HTR-8/SVneo (cell line): ENCODE data around the gene VGLL2.

Experiments
- DNase-seq: peaks from one replicate; pipeline ENCODE4 v3.0.0; 2011; ENCODE audit warnings: low spot score, mixed read lengths; ENCODE audit not compliant: insufficient read length
- FAIRE-seq: peaks from 2 replicates; lab custom pipeline; 2011; peaks lifted over from hg19 to GRCh38; lab: Jason Lieb, UNC

VGLL2 gene

GRCh38 chr6:117309069-117309468, 43.7 kb downstream of the VGLL2 start:
- FAIRE-seq: peak; percentile 40
- no peak for DNase-seq

- FAIRE-seq (no peak), DNase-seq (no peak)
Measured at GRCh38 chr6:117309611-117310010, 44.3 kb downstream of the VGLL2 start.

- DNase-seq: no peak
- peak; percentile 46 for FAIRE-seq
Measured at GRCh38 chr6:117311310-117311709, 46.0 kb downstream of the VGLL2 start.

- DNase-seq: no peak
- no peak for FAIRE-seq
Measured at GRCh38 chr6:117311726-117312125, 46.4 kb downstream of the VGLL2 start.

GRCh38 chr6:117317261-117317660, 51.9 kb downstream of the VGLL2 start:
- DNase-seq (peak; percentile 5), FAIRE-seq (no peak)
